Measurements from ENCODE around the gene ABR. TPM values are rescaled to one million over a fixed set of nuclear protein-coding genes. Genes with fewer than 3 reads are reported as not detected.
"Not testable (repeated sequence)": the region's sequence is repeated elsewhere in the genome, so short reads cannot be mapped to it uniquely, and the experiment has no call there.

The ABR gene
- total RNA-seq, 1 donor, result 64.6 TPM

- no peak for DNase-seq (ENCODE audit: low read depth in 2 of 3, low spot score in 2 of 3)
These were observed 5.4 kb downstream of the ABR start for GRCh38 chr17:1174263-1174880.

- DNase-seq (ENCODE audit: low read depth in 2 of 3, low spot score in 2 of 3), result no peak
These were observed 6.1 kb downstream of the ABR start for GRCh38 chr17:1173432-1174262.

- no peak for DNase-seq (ENCODE audit: low read depth in 2 of 3, low spot score in 2 of 3)
These were observed 7.8 kb downstream of the ABR start for GRCh38 chr17:1171953-1172352.

- no peak for DNase-seq (ENCODE audit: low read depth in 2 of 3, low spot score in 2 of 3)
These were observed 9.0 kb downstream of the ABR start for GRCh38 chr17:1170739-1171138.

- no peak for DNase-seq (ENCODE audit: low read depth in 2 of 3, low spot score in 2 of 3)
These were observed 9.9 kb downstream of the ABR start for GRCh38 chr17:1169929-1170312.

- no peak for DNase-seq (ENCODE audit: low read depth in 2 of 3, low spot score in 2 of 3)
These were observed 10.4 kb downstream of the ABR start for GRCh38 chr17:1169221-1169928.

- DNase-seq (ENCODE audit: low read depth in 2 of 3, low spot score in 2 of 3), result no peak
These were observed 11.1 kb downstream of the ABR start for GRCh38 chr17:1168533-1169220.

- DNase-seq (ENCODE audit: low read depth in 2 of 3, low spot score in 2 of 3), result no peak
These were observed 13.5 kb downstream of the ABR start for GRCh38 chr17:1166276-1166675.

GRCh38 chr17:1165836-1166235 is 13.9 kb downstream of the ABR start:
- DNase-seq (ENCODE audit: low read depth in 2 of 3, low spot score in 2 of 3), result no peak

- DNase-seq (ENCODE audit: low read depth in 2 of 3, low spot score in 2 of 3), result no peak
These were observed 14.7 kb downstream of the ABR start for GRCh38 chr17:1164935-1165556.

- no peak for DNase-seq (ENCODE audit: low read depth in 2 of 3, low spot score in 2 of 3)
These were observed 17.5 kb downstream of the ABR start for GRCh38 chr17:1162116-1162855.

GRCh38 chr17:1160591-1161390 is 19.0 kb downstream of the ABR start:
- no peak for DNase-seq (ENCODE audit: low read depth in 2 of 3, low spot score in 2 of 3)

- DNase-seq (ENCODE audit: low read depth in 2 of 3, low spot score in 2 of 3), result no peak
These were observed 20.2 kb downstream of the ABR start for GRCh38 chr17:1159431-1160180.

GRCh38 chr17:1158879-1159278 is 20.9 kb downstream of the ABR start:
- DNase-seq (ENCODE audit: low read depth in 2 of 3, low spot score in 2 of 3), result no peak

- DNase-seq (ENCODE audit: low read depth in 2 of 3, low spot score in 2 of 3), result no peak
These were observed 22.9 kb downstream of the ABR start for GRCh38 chr17:1156864-1157263.

GRCh38 chr17:1154704-1155103 is 25.1 kb downstream of the ABR start:
- DNase-seq (ENCODE audit: low read depth in 2 of 3, low spot score in 2 of 3), result no peak

GRCh38 chr17:1153795-1154546 is 25.8 kb downstream of the ABR start:
- no peak for DNase-seq (ENCODE audit: low read depth in 2 of 3, low spot score in 2 of 3)

GRCh38 chr17:1152582-1152981 is 27.2 kb downstream of the ABR start:
- DNase-seq (ENCODE audit: low read depth in 2 of 3, low spot score in 2 of 3), result not testable (repeated sequence)
